NCI-H82 (cell line): ENCODE data around the gene ADGRV1.

Experiments used
- DNase-seq: peaks from one replicate; lab custom pipeline; 2025; lab: John Stamatoyannopoulos, UW

Gene ADGRV1

GRCh38 chr5:91174396-91174795 lies 615.8 kb downstream of the ADGRV1 start:
- no peak for DNase-seq

- no peak for DNase-seq
Observed at GRCh38 chr5:91175708-91176107, 617.1 kb downstream of the ADGRV1 start.

GRCh38 chr5:91176288-91177016 lies 617.9 kb downstream of the ADGRV1 start:
- peak; percentile 47 for DNase-seq

- DNase-seq, result no peak
Observed at GRCh38 chr5:91177085-91177484, 618.5 kb downstream of the ADGRV1 start.

GRCh38 chr5:91177639-91178038 lies 619.0 kb downstream of the ADGRV1 start:
- no peak for DNase-seq

GRCh38 chr5:91178461-91178860 lies 619.9 kb downstream of the ADGRV1 start:
- no peak for DNase-seq

GRCh38 chr5:91179018-91179417 lies 620.4 kb downstream of the ADGRV1 start:
- DNase-seq, result no peak

- no peak for DNase-seq
Observed at GRCh38 chr5:91180506-91180905, 621.9 kb downstream of the ADGRV1 start.

- DNase-seq, result peak; percentile 12
Observed at GRCh38 chr5:91182763-91183162, 624.2 kb downstream of the ADGRV1 start.

GRCh38 chr5:91183743-91184142 lies 625.1 kb downstream of the ADGRV1 start:
- DNase-seq, result no peak

- DNase-seq, result no peak
Observed at GRCh38 chr5:91186101-91186500, 627.5 kb downstream of the ADGRV1 start.

GRCh38 chr5:91187032-91187431 lies 628.4 kb downstream of the ADGRV1 start:
- no peak for DNase-seq

- no peak for DNase-seq
Observed at GRCh38 chr5:91188755-91189154, 630.2 kb downstream of the ADGRV1 start.

GRCh38 chr5:91189480-91190313 lies 631.1 kb downstream of the ADGRV1 start:
- no peak for DNase-seq

GRCh38 chr5:91190314-91190690 lies 631.7 kb downstream of the ADGRV1 start:
- no peak for DNase-seq

- DNase-seq, result peak; percentile 48
Observed at GRCh38 chr5:91194824-91195381, 636.3 kb downstream of the ADGRV1 start.

- no peak for DNase-seq
Observed at GRCh38 chr5:91200692-91201091, 642.1 kb downstream of the ADGRV1 start.

GRCh38 chr5:91206103-91206502 lies 647.5 kb downstream of the ADGRV1 start:
- DNase-seq, result no peak

- no peak for DNase-seq
Observed at GRCh38 chr5:91206734-91207133, 648.1 kb downstream of the ADGRV1 start.

- DNase-seq, result no peak
Observed at GRCh38 chr5:91207248-91207647, 648.7 kb downstream of the ADGRV1 start.

- DNase-seq, result no peak
Observed at GRCh38 chr5:91211997-91212713, 653.6 kb downstream of the ADGRV1 start.

GRCh38 chr5:91212714-91213092 lies 654.1 kb downstream of the ADGRV1 start:
- DNase-seq, result no peak
